Right renal pelvis (tissue), 4 donors: ENCODE data around the gene KRTAP2-4. TPM values are rescaled to one million over a fixed set of nuclear protein-coding genes. Genes with fewer than 3 reads are reported as not detected.
"Not testable (repeated sequence)": the region's sequence is repeated elsewhere in the genome, so short reads cannot be mapped to it uniquely, and the experiment has no call there.

Experiments
- DNase-seq, 4 donors: peaks; one replicate each; pipeline ENCODE4 v3.0.0-alpha.2; 2013; ENCODE audit warnings: low read depth in 4 of 4, low spot score in 3 of 4, missing footprints in 1 of 4
- polyA plus RNA-seq, 4 donors: library from polyadenylated mRNA; unstranded; fragments of 120-200 nt; gene quantifications; one replicate each; pipeline ENCODE4 v1.2.1, GENCODE V29; 2013; ENCODE audit not compliant: insufficient read length in 4 of 4

The KRTAP2-4 gene
- polyA plus RNA-seq: not detected

GRCh38 chr17:41065829-41066624 lies at the start of gene KRTAP2-4:
Gene KRTAP2-4 (minus strand): TSS chr17:41065879. CDS start chr17:41065845, 34 bp downstream.
- no peak for DNase-seq

GRCh38 chr17:41111151-41111885 lies 45.6 kb upstream of the KRTAP2-4 start:
- no peak for DNase-seq

- not testable (repeated sequence) for DNase-seq
Observed at GRCh38 chr17:41108728-41109386, 43.2 kb upstream of the KRTAP2-4 start.

- no peak for DNase-seq
Observed at GRCh38 chr17:41107941-41108450, 42.3 kb upstream of the KRTAP2-4 start.

GRCh38 chr17:41105347-41105746 lies 39.7 kb upstream of the KRTAP2-4 start, which contains the start of gene KRTAP4-9:
Gene KRTAP4-9 (plus strand): TSS chr17:41105389. CDS start chr17:41105389, 0 bp downstream.
- not testable (repeated sequence) for DNase-seq

- not testable (repeated sequence) for DNase-seq
Observed at GRCh38 chr17:41104386-41105038, 38.8 kb upstream of the KRTAP2-4 start.

- DNase-seq: no peak
Observed at GRCh38 chr17:41103896-41104295, 38.2 kb upstream of the KRTAP2-4 start.

- DNase-seq: no peak
Observed at GRCh38 chr17:41101586-41102259, 36.0 kb upstream of the KRTAP2-4 start, which contains the start of gene KRTAP4-16. Gene KRTAP4-16 (minus strand): TSS chr17:41102209. CDS start chr17:41102209, 0 bp downstream.

GRCh38 chr17:41099682-41100480 lies 34.2 kb upstream of the KRTAP2-4 start:
- not testable (repeated sequence) for DNase-seq

- DNase-seq: no peak
Observed at GRCh38 chr17:41098481-41098880, 32.8 kb upstream of the KRTAP2-4 start.

GRCh38 chr17:41098042-41098441 lies 32.4 kb upstream of the KRTAP2-4 start, which contains the start of gene KRTAP4-8:
Gene KRTAP4-8 (minus strand): TSS chr17:41098142. CDS start chr17:41098084, 58 bp downstream.
- DNase-seq: no peak

- no peak for DNase-seq
Observed at GRCh38 chr17:41096055-41096454, 30.4 kb upstream of the KRTAP2-4 start.

GRCh38 chr17:41088760-41089352 lies 23.2 kb upstream of the KRTAP2-4 start:
- DNase-seq: not testable (repeated sequence)

GRCh38 chr17:41084100-41084856 lies 18.6 kb upstream of the KRTAP2-4 start, which contains the start of gene KRTAP4-7:
Gene KRTAP4-7 (plus strand): TSS chr17:41084150. CDS start chr17:41084207, 57 bp downstream.
- not testable (repeated sequence) for DNase-seq

GRCh38 chr17:41083427-41083826 lies 17.7 kb upstream of the KRTAP2-4 start:
- not testable (repeated sequence) for DNase-seq

- no peak for DNase-seq
Observed at GRCh38 chr17:41082626-41083025, 16.9 kb upstream of the KRTAP2-4 start.

- no peak for DNase-seq
Observed at GRCh38 chr17:41076788-41077187, 11.1 kb upstream of the KRTAP2-4 start.
